Stimulated activated CD4-positive, alpha-beta T cell treated with anti-CD3 and anti-CD28 coated beads, Interleukin-15, amount 100 ng/mL, for 1 hour (primary cell): ENCODE results near the gene PLEKHG4B.
"Not testable (repeated sequence)": the region's sequence is repeated elsewhere in the genome, so short reads cannot be mapped to it uniquely, and the experiment has no call there.

Source experiments
- DNase-seq, 2 donors: peaks; one replicate each; pipeline ENCODE4 v3.0.0-alpha.2; 2020; ENCODE audit warnings: low read depth in 1 of 2, low spot score in 1 of 2

Gene PLEKHG4B

DNA sequence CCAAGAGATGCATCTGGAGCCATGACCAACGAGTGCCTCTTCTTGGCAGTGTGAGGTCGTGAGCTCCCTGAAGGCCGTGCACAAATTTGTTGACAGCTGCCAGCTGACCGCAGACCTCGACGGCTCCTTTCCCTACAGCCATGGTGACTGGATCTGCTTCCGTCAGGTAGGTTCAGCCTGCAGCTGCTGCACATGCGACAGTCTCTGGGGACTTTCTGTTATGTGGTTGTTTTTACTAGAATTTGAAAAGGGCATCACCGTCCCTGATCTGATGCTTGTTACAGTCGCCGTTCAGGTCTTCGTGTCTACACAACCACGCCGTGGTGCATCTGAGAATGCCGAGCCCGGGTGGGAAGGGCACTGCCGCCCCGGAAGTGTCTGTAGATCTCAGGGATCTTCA is 62.9 kb downstream of the PLEKHG4B start:
- DNase-seq, result no peak

DNA sequence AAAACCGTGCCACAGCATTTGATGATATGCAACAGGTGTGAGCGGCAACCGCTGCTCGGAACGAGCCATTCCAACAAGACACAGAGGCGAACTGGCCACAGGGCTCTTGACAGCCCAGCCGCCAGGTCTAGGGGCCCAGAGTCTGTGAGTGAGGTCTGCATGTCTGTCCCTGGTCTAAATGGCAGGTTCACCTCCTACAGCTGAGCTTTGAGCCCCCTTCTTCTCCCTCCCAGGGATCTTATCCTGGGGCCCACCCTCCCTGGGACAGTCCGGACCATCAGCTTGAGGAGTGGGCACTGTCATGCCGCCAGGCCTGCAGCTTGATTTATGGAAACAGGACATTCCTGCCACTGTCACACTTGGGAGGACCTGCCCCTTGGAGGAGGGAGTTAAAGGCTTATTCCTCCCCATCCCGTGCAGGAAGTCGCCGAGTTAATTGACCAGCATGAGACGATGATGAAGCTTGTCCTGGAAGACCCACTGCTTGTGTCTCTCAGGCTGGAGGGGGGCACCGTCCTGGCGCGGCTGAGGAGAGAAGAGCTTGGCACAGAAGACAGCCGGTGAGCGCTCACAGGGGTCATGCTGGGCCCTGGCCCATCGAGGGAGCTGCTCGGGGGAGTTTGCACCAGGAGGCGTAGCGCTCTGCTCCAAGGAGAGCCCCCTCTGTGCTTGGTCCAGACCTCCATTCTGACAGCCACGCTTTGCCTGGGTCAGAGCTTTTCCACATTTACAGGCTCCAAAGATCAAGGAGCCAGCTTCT is 63.9 kb downstream of the PLEKHG4B start:
- no peak for DNase-seq

DNA sequence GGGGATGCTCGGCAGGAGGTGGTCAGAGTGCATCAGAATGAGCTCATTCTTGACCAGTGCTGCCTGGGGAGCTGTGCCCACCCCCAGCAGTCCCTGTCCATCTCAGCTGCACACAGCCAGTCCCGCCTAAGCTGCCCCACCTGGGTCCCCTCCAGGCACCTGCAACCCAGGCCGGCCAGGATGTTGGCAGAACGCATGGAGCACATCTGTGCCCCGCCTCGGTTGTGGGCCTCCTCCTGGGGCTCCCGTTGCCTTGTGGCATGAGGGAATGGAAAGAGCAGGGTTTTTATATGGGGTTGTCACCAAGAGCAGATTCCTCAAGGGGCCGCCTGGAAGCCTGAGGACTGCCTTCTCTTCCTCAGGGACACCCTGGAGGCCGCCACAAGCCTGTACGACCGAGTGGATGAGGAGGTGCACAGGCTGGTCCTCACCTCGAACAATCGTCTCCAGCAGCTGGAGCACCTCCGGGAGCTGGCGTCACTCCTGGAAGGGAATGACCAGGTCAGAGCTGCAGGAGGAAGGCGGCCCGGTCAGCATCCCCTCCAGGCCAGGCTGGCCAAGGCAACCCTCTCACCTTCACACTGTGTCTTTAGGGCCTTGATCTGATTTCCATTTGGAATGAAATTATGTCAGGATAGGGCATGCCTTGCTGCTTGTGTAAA is 64.6 kb downstream of the PLEKHG4B start:
- no peak for DNase-seq

DNA sequence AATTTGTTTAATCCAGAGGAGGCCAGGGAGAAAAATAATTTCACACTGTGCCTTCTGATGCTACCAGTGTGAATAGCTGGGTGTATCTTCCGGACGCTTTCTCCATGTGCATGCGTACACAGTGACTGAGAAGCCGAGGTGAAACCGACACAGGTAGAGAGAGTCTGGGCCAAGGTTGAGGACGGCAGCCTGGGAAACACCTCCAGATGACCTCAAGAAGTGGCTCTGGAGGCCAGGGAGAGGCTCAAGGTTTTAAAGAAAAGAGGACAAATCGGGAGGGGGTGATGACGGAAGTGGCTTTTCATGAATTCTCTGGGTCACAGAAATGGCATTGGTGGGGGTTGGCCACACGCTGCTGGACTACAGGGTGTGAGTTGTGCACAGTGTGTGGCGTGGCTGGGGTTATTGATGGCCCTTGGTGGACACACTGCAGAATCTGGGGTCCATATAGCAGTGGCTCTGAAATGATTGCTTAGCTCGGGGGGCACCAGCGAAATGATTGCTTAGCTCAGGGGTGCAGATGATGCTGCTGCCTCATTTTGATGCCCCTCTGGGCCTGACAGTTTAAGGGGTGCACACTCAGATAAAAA is 65.3 kb downstream of the PLEKHG4B start:
- DNase-seq, result no peak

DNA sequence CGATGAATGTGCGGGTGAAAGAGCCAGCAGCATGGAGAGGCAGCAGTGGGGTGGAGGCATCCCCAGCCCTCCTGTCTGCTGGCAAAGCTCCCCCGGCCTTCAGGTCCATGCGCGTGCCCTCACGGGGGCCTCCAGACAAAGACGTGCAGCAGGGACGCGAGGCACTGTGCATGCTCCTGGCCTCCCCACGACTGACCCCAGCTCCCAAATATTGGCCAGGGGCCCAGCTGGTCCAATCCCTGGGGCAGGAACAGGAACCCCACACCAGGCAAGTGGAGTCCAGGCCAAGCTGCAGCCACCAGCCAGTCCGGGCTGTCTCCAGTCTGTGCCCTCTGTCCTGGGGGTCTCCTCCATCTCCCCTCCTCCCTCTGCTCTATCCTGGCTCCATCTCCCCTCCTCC is 65.8 kb downstream of the PLEKHG4B start:
- no peak for DNase-seq

DNA sequence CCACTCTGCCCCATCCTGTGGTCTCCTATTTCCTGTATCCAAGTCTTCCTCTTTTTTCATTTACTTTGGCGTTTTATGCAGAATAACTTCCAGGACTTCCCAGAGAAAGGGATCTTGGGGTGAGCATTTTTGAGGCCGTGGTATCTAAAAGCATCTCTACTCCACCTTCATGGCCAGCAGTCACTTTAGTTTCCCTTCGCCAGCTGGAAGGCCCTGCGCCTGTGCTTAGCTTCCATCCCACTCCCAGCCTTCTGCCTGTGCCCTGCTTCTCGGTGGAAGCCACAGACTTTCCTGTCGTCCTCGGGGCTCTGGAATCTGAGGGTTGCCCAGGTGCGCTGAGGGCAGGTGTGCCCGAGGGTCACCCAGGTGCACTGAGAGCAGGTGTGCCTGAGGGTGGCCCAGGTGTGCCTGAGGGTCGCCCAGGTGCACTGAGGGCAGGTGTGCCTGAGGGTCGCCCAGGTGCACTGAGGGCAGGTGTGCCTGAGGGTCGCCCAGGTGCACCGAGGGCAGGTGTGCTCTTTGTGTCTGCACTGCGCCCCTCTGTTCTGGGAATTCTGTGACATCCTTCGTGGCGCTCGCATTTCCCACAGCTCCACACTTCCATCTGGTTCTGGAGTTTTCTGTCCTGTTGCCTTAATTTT is 67.0 kb downstream of the PLEKHG4B start:
- DNase-seq, result no peak

DNA sequence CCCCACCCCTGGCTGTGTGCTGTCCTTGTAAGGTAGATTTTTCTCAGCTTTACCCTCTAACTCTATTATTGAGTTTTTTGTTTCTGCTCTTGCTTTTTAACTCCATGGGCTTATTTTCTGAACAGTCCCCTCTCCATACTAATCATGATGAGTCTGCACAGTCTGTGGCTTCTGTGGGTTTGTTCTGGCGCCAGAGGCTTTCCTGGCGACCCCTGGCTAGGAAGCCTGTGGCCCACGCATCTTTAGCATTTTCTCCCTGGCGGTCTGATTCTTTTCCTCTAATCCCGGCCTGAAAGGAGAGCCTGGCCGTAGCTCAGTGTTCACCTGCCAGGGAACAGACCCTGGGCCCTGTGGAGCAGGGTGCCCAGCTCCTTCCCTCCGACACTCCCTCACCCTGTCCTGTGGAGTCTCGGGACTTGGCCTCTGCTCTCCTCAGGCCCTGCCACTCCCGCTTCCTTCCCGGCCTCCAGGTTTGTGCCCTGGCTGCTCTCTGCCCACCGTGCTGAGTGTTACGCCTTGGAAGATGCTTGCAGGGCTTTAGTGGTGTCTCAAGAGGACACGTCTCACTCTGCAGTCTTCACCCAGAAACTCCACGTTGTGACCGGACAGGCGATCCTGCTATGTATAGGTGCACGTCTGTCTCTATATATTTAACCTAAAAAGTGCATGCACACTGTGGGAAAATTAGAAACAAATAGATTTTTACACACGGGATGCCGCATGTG is 67.6 kb downstream of the PLEKHG4B start:
- no peak for DNase-seq

DNA sequence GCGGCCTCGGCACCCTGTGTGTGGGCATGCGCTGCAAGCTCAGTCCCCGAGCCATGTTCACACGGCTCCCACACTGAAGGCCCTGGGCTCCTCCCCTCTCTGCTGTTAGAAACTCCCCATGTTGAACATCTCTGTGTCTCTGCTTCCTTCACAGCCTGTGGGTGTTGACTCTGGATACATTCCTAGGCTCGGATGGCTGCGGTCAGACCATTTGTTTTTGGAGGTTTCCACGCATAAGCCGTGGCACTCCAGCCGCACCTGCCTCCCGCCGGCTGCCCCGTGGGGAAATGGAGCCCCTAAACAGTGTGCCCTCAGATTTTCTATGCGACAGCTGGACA is 68.2 kb downstream of the PLEKHG4B start:
- no peak for DNase-seq

DNA sequence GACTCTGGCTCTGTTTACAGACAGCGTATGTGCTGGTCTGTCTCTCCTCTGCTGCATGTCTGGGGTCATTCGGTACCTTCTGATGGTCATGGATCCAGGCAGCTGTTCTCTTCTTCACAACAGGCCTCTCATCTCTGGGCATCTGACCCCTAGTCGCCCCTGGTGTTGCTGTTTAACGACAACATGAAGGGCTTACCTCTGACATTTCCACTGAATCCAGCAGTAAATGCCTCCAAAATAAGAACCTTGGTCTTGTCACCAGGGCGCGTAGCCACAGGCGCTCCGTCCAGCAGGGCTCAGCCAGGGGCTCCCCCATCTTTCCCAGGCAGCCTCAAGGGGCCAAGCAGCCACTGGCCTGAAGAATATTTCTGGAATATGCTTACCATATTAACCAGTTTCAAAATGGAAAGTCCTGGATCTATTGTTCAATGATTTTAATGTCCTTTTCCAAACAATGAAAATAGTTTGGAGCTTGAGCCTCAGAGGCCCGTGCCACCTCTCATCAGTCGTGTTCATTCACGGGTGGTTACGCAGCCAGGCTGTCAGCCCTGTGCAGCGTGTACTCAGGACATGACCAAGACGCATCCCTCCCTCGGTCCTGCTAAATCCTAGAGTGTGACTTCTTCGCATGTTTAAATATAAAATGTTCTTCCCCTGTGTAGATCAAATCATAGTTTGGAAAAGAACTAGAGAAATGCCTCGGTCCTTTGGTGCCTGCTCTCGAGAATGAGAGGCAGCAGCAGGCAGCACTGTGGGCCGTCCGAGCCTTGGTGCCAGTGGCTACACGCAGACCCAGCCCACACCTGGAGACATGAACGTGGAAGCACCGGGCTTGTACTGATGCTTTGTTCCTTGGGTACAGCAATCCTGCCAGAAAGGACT is 69.2 kb downstream of the PLEKHG4B start:
- DNase-seq, result no peak

DNA sequence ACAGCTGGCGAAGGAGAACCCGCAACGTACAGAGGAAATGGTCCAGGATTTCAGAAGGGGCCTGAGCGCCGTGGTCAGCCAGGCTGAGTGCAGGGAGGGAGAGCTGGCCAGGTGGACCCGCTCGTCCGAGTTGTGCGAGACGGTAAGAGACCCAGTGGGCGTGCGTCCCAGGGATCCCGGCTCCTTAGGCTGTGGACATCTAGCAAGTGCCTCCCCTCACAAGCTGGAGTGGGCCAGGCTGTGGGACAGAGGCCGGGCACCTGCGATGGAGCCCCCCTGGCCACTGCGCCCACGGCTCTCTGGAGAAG is 69.8 kb downstream of the PLEKHG4B start:
- DNase-seq, result no peak

DNA sequence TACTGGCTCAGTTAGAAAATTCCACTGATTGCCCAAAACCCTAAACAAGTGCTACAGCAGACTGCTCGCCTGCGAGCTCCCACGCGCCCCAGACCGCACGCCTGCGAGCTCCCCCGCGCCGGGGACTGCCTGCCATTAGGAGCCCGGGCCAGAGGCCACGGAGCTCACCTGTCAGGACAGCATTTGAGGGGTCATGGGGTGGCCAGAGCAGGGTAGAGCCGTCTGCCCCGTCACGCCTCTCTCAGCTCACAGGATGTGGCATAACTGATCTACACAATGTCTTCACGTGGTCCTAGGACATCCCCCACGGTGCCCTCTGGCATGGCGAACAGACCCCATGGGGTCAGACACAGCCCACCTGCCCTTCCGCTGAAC is 70.2 kb downstream of the PLEKHG4B start:
- DNase-seq, result no peak

DNA sequence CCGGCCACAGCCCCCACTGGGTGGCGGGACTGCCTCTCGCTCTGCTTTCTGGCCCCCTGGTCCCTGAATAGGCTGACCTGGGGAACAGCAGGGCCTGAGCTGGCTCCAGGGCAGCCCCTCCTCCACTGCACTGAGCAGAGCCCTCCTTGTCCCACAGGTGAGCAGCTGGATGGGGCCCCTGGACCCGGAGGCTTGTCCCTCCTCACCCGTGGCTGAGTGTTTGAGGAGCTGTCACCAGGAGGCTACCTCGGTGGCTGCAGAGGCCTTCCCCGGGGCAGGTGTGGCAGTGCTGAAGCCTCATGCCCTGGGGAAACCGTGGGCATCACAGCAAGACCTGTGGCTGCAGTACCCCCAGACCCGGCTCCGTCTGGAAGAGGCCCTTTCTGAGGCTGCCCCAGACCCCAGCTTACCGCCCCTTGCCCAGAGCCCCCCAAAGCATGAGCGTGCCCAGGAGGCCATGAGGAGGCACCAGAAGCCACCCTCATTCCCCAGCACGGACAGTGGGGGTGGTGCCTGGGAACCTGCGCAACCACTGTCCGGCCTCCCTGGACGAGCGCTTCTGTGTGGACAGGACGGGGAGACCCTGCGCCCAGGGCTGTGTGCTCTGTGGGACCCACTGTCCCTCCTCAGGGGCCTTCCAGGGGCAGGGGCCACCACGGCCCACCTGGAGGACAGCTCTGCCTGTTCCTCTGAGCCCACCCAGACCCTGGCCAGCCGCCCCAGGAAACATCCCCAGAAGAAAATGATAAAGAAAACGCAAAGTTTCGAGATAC is 70.8 kb downstream of the PLEKHG4B start:
- DNase-seq, result no peak

DNA sequence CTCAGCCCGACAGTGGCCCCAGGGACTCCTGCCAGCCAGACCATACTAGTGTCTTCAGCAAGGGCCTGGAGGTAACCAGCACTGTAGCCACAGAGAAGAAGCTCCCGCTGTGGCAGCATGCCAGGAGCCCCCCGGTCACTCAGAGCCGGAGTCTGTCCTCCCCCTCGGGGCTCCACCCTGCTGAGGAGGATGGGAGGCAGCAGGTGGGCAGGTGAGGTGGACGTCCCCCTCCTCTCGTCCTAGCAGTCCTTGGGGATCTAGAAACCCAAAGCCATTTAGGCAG is 71.3 kb downstream of the PLEKHG4B start:
- DNase-seq, result no peak

DNA sequence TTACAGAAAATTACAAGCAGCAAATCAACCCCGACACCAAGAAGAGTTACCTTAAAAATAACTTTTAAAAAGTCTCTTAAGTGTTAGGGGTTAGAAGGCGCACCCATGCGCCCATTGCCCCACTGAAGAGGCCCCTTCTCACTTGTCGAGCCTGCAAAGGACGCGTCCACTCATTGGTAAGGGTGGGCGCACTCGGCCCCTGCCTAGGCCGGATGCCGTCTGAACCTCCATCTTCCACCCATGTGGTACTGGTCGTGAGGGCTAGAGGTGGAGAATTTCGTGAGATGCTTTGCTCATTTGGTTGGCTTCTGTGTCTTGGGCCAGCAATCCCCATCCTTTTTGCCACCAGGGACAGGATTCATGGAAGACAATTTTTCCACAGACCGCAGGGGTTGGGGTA is 71.9 kb downstream of the PLEKHG4B start:
- no peak for DNase-seq

DNA sequence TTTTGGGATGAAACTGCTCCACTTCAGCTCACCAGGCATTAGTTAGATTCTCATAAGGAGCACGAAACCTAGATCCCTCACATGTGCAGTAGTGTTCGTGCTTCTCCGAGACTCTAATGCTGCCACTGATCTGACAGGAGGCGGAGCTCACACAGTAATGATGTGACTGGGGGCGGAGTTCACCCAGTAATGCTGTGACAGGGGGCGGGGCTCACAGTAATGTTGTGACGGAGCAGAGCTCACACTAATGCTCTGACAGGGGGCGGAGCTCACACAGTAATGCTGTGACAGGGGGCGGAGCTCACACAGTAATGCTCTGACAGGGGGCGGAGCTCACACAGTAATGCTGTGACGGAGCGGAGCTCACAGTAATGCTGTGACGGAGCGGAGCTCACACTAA is 72.3 kb downstream of the PLEKHG4B start:
- no peak for DNase-seq

DNA sequence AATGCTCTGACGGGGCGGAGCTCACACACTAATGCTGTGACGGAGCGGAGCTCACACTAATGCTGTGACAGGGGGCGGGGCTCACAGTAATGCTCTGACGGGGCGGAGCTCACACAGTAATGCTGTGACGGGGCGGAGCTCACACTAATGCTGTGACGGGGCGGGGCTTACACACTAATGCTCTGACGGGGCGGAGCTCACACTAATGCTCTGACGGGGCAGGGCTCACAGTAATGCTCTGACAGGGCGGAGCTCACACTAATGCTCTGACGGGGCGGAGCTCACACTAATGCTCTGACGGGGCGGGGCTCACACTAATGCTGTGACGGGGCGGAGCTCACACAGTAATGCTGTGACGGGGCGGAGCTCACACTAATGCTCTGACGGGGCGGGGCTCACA is 72.8 kb downstream of the PLEKHG4B start:
- DNase-seq, result not testable (repeated sequence)

DNA sequence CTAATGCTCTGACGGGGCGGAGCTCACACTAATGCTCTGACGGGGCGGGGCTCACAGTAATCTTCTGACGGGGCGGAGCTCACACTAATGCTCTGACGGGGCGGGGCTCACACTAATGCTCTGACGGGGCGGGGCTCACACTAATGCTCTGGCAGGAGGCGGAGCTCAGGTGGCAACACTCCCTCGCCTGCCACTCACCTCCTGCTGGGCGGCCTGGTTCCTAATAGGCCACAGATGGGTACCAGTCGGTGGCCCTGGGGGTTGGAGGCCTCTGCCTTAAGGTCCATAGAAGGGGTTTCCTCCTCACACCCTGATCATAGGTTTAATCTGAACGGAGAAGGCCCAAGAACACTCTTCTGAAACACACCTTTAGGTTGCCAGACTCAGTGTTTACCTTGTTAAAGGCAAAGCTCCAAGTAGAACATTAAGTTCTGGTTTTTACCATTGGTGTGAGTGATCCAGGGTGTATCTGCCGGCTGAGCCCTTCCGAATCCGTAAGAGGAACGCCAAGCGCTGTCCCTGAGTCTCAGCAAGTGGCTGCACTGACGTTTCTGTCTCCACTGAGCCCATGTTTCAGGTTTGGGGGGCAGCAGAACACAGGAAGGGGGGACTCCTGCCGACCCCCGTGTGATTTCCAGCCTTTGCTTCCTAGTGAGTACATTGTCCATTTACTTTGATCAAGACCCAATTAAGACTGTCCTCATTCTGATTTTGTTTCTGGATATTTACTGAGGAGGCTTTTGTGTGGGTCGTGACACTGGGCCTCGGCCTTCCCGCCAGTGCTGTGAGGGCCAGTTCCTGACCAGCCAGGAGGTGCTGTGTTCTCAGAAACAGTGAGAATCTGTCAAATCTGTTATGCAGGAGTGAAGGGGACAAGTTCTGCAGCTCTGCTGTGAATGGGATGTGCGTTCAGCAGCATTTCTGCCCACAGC is 74.7 kb downstream of the PLEKHG4B start:
- no peak for DNase-seq

DNA sequence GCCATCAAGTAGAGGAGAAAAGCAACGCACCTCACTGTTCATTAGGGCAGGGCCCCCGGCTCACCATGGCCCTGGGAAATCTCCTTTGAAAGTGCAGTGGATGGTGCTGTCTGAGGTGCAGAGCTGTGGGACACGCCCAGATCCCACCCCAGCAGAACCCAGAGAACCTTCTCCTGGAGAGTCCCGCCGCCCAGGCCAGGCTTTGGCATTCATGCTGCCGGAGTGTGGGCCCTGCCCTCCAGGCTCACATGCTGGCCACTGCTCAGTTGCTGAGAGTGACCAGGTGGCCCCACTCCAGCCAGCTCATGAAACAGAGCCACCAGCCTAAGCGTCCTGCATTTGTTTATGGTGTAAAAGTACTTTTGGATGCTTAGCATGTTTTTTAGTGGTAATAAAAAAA is 75.5 kb downstream of the PLEKHG4B start:
- no peak for DNase-seq

DNA sequence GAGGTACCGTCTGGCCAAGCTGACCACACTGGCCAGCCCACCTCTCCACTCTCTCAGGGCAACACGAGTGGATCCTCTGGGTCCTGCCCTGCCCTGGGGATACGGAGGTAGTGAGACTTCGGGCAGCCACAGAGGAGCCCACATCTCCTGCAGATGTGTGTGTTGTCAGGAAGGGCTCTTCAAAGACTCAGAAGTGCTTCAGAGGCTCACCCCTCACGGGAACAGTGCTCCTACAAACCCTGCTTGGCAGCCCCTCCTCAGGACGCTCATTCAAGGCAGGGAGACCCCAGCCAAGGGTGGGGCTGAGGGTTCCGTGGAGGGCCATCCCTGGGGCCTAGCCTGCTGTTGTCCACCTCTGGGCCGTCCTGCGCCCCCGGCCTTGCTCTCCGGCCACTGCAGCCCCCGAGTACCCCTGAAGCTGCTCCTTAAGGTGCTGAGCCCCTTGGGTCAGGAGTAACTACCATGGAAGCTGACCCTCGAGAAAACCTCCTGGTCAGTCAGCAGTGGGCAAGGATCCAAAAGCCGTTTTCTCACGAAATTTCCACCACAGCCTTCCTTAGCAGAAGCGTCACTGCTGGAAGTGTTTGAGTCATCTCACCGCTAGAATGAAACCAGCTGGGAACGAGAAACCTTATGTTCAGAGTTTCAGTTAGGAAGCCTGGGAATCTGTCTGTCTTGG is 76.2 kb downstream of the PLEKHG4B start:
- DNase-seq, result no peak
